Suprapubic skin (tissue), 4 donors: ENCODE results near the gene HIVEP3.

Source experiments
- CTCF ChIP-seq, 2 donors: fragments of 200-600 bp in 1 of 2; fragments of 450-650 bp in 1 of 2; sonication (generic) in 1 of 2; IDR thresholded peaks; one replicate each; pipeline ENCODE4 v1.5.1; 2016 to 2019; ENCODE audit warnings: antibody characterized with exemption in 2 of 2, mild to moderate bottlenecking in 1 of 2, moderate library complexity in 1 of 2
- EP300 ChIP-seq: sonication (generic); formaldehyde crosslinking; IDR thresholded peaks from one replicate; pipeline ENCODE4 v1.6.1; 2017; ENCODE audit warnings: antibody characterized with exemption
- POLR2A ChIP-seq, 2 donors: fragments of 450-650 bp; IDR thresholded peaks; one replicate each; pipeline ENCODE4 v1.6.1; 2017; ENCODE audit warnings: antibody characterized with exemption in 2 of 2, mild to moderate bottlenecking in 2 of 2, moderate library complexity in 2 of 2
- POLR2AphosphoS5 ChIP-seq, 3 donors: sonication (generic); formaldehyde crosslinking; IDR thresholded peaks; one replicate each; pipeline ENCODE4 v1.6.1; 2017; ENCODE audit warnings: antibody characterized with exemption in 3 of 3

GRCh38 chr1:41656068-41656467 lies 262.7 kb downstream of the HIVEP3 start:
- TF ChIP-seq POLR2A (IDR thresholded peaks at IDR 0.05): no peak
- TF ChIP-seq CTCF (IDR thresholded peaks at IDR 0.05): no peak
- TF ChIP-seq EP300: no peak
- no peak for TF ChIP-seq POLR2AphosphoS5 (IDR thresholded peaks at IDR 0.05)
